Common myeloid progenitor, CD34-positive (primary cell): ENCODE data around the gene MED27.

Experiments used
- CTCF ChIA-PET: fragments of 350-600 bp; sonication (Branson Sonifier 250); formaldehyde crosslinking; loops from one replicate; lab custom pipeline; 2021; ENCODE audit warnings: antibody characterized with exemption; lab: Charles Lee
- POLR2A ChIA-PET: fragments of 350-600 bp; sonication (Branson Sonifier 250); formaldehyde crosslinking; loops from one replicate; lab custom pipeline; 2021; ENCODE audit warnings: antibody characterized with exemption; lab: Charles Lee
- DNase-seq, 3 donors: peaks; one replicate each; pipeline versions ENCODE4 v3.0.0 to v3.0.0-alpha.2; 2013
- H3K27ac ChIP-seq, 2 experiments: 1 replicate in 1 of 2; 2 replicates in 1 of 2; pipeline ENCODE4 v1.7.0; 2013; ENCODE audit warnings: inconsistent platforms in 2 of 2, low read length in 2 of 2, mild to moderate bottlenecking in 2 of 2, low read depth in 1 of 2, moderate library complexity in 1 of 2; ENCODE audit not compliant: severe bottlenecking in 2 of 2, insufficient read depth in 1 of 2, poor library complexity in 1 of 2
- H3K27me3 ChIP-seq, 5 experiments: replicated peaks in 2 of 5; 1 replicate in 3 of 5; 2 replicates in 2 of 5; pipeline versions ENCODE4 v1.6.1 to v1.7.0; 2013; ENCODE audit warnings: low read length in 4 of 5, mild to moderate bottlenecking in 2 of 5, moderate library complexity in 2 of 5, inconsistent platforms in 1 of 5; ENCODE audit not compliant: insufficient read depth in 5 of 5, control insufficient read depth in 4 of 5
- H3K36me3 ChIP-seq, 4 experiments: 1 replicate in 2 of 4; 2 replicates in 2 of 4; pipeline versions ENCODE4 v1.6.1 to v1.7.0; 2013; ENCODE audit warnings: low read length in 3 of 4, control low read depth in 1 of 4, mild to moderate bottlenecking in 1 of 4; ENCODE audit not compliant: control insufficient read depth in 4 of 4, insufficient read depth in 4 of 4
- H3K4me1 ChIP-seq, 4 experiments: 1 replicate in 3 of 4; 2 replicates in 1 of 4; pipeline versions ENCODE4 v1.6.1 to v1.7.1; 2013; ENCODE audit warnings: low read length in 3 of 4, mild to moderate bottlenecking in 3 of 4, control low read depth in 1 of 4, inconsistent platforms in 1 of 4, moderate library complexity in 1 of 4; ENCODE audit not compliant: control insufficient read depth in 4 of 4, insufficient read depth in 4 of 4; ENCODE audit errors: control extremely low read depth in 1 of 4
- H3K4me3 ChIP-seq, 7 experiments: 1 replicate in 4 of 7; 2 replicates in 3 of 7; pipeline versions ENCODE4 v1.5.1 to v1.7.0; 2013; ENCODE audit warnings: mild to moderate bottlenecking in 7 of 7, low read length in 6 of 7, moderate library complexity in 6 of 7, inconsistent platforms in 2 of 7, low read depth in 2 of 7, control low read depth in 1 of 7; ENCODE audit not compliant: insufficient read depth in 4 of 7, control insufficient read depth in 1 of 7; ENCODE audit errors: extremely low read depth in 1 of 7
- H3K9me3 ChIP-seq, 5 experiments: 1 replicate in 4 of 5; 2 replicates in 1 of 5; pipeline versions ENCODE4 v1.6.1 to v1.7.1; 2013; ENCODE audit warnings: low read length in 4 of 5, mild to moderate bottlenecking in 2 of 5, inconsistent platforms in 1 of 5, low read depth in 1 of 5, moderate library complexity in 1 of 5; ENCODE audit not compliant: control insufficient read depth in 4 of 5, insufficient read depth in 2 of 5; ENCODE audit errors: control extremely low read depth in 1 of 5
- WGBS: methylation state at CpG from one replicate; pipeline ENCODE4 v1.1.5; 2013; ENCODE audit not compliant: insufficient coverage; 5-methylcytosine and 5-hydroxymethylcytosine counted together

The MED27 gene

GRCh38 chr9:132006677-132007370, 72.8 kb downstream of the MED27 start:
- no peaks in the 10 kb centered on the region for H3K9me3 ChIP-seq
- peaks cover 17 to 45% (median 31%) of the 10 kb centered on the region in 4 experiments for H3K4me1 ChIP-seq
- no peaks in the 10 kb centered on the region for H3K27me3 ChIP-seq
- peak in 2 of 3 donors; percentile 49 to 56 for DNase-seq
- no peak overlapping the region for H3K4me3 ChIP-seq
- 90% methylated on average over 4 of the region's 9 CpGs for WGBS
- H3K27ac ChIP-seq = peak overlapping the region in 1 of 2 experiments; percentile 56
- ChIA-PET CTCF (no interaction called here), POLR2A (no interaction called here)
- peaks cover 0 to 2% (median 0%) of the 10 kb centered on the region in 4 experiments for H3K36me3 ChIP-seq

GRCh38 chr9:132005899-132006298, 73.8 kb downstream of the MED27 start:
- Histone ChIP-seq H3K27ac (peak overlapping the region in 1 of 2 experiments; percentile 56), H3K27me3 (no peaks in the 10 kb centered on the region), H3K9me3 (no peaks in the 10 kb centered on the region), H3K4me1 (peaks cover 17 to 45% (median 31%) of the 10 kb centered on the region in 4 experiments), H3K4me3 (no peak overlapping the region), H3K36me3 (peaks cover 0 to 7% (median 0%) of the 10 kb centered on the region in 4 experiments)
- POLR2A ChIA-PET = interaction anchor here (0.6 kb wide), 1 partner anchor 16 kb away, joined by 5 read pairs; no protein-coding TSS in a partner anchor
- peak; percentile 44 to 77 (median 67) for DNase-seq
- 0% methylated on average over 4 of the region's 6 CpGs for WGBS
- CTCF ChIA-PET = no interaction called here

GRCh38 chr9:132004323-132004722, 75.3 kb downstream of the MED27 start:
- Histone ChIP-seq H3K4me3 (no peak overlapping the region), H3K27me3 (no peaks in the 10 kb centered on the region), H3K27ac (no peak overlapping the region), H3K36me3 (peaks cover 0 to 7% (median 0%) of the 10 kb centered on the region in 4 experiments), H3K9me3 (no peaks in the 10 kb centered on the region), H3K4me1 (peaks cover 17 to 45% (median 31%) of the 10 kb centered on the region in 4 experiments)
- no peak for DNase-seq
- POLR2A ChIA-PET = interaction anchor here (0.5 kb wide), 1 partner anchor 670 kb away, joined by 3 read pairs; no protein-coding TSS in a partner anchor
- CTCF ChIA-PET = no interaction called here
- 96% methylated on average over 4 of the region's 5 CpGs for WGBS

GRCh38 chr9:132003896-132004295, 75.8 kb downstream of the MED27 start:
- CTCF ChIA-PET = no interaction called here
- WGBS = 23% methylated on average over 7 of the region's 9 CpGs
- H3K4me1 ChIP-seq = peaks cover 17 to 45% (median 31%) of the 10 kb centered on the region in 4 experiments

GRCh38 chr9:132003319-132003704, 76.4 kb downstream of the MED27 start:
- DNase-seq = no peak
- POLR2A ChIA-PET = interaction anchor here (0.6 to 0.7 kb wide), 2 partner anchors 70 to 92 kb away, joined by 3 to 6 read pairs; no protein-coding TSS in a partner anchor
- peaks cover 0 to 7% (median 0%) of the 10 kb centered on the region in 4 experiments for H3K36me3 ChIP-seq
- no peak overlapping the region for H3K27ac ChIP-seq
- H3K9me3 ChIP-seq = no peaks in the 10 kb centered on the region
- CTCF ChIA-PET = interaction anchor here (0.7 kb wide), 1 partner anchor 148 kb away, joined by 4 read pairs; no protein-coding TSS in a partner anchor
- WGBS = 90% methylated on average over 4 of the region's 5 CpGs
- peaks cover 17 to 45% (median 31%) of the 10 kb centered on the region in 4 experiments for H3K4me1 ChIP-seq
- H3K27me3 ChIP-seq = no peaks in the 10 kb centered on the region
- H3K4me3 ChIP-seq = no peak overlapping the region

More at GRCh38 chr9:132003896-132004295, 75.8 kb downstream of the MED27 start:
- Histone ChIP-seq H3K27me3 (no peaks in the 10 kb centered on the region), H3K4me3 (no peak overlapping the region), H3K36me3 (peaks cover 0 to 7% (median 0%) of the 10 kb centered on the region in 4 experiments), H3K27ac (no peak overlapping the region), H3K9me3 (no peaks in the 10 kb centered on the region)
- DNase-seq = peak; percentile 9 to 73 (median 66)
- POLR2A ChIA-PET = interaction anchor here (0.5 kb wide), 1 partner anchor 671 kb away, joined by 3 read pairs; no protein-coding TSS in a partner anchor

- ChIA-PET CTCF (interaction anchor here (0.7 kb wide), 1 partner anchor 148 kb away, joined by 4 read pairs; no protein-coding TSS in a partner anchor), POLR2A (interaction anchor here (0.6 to 0.7 kb wide), 2 partner anchors 71 to 91 kb away, joined by 3 to 6 read pairs; no protein-coding TSS in a partner anchor)
- no peaks in the 10 kb centered on the region for H3K27me3 ChIP-seq
- peak in 2 of 3 donors; percentile 28 to 47 for DNase-seq
- H3K4me3 ChIP-seq = no peak overlapping the region
- no peaks in the 10 kb centered on the region for H3K9me3 ChIP-seq
- WGBS = 100% methylated on average over 3 of the region's 7 CpGs
- peaks cover 0 to 7% (median 0%) of the 10 kb centered on the region in 4 experiments for H3K36me3 ChIP-seq
- H3K27ac ChIP-seq = no peak overlapping the region
- H3K4me1 ChIP-seq = peaks cover 17 to 45% (median 31%) of the 10 kb centered on the region in 4 experiments
These were observed 76.9 kb downstream of the MED27 start for GRCh38 chr9:132002643-132003318.
